ENCODE results near the gene TLCD4. TPM values are rescaled to one million over a fixed set of nuclear protein-coding genes. Genes with fewer than 3 reads are reported as not detected.

TLCD4 gene
- total RNA-seq, 1 experiment from 2014 or later, result 6.0 TPM

DNA sequence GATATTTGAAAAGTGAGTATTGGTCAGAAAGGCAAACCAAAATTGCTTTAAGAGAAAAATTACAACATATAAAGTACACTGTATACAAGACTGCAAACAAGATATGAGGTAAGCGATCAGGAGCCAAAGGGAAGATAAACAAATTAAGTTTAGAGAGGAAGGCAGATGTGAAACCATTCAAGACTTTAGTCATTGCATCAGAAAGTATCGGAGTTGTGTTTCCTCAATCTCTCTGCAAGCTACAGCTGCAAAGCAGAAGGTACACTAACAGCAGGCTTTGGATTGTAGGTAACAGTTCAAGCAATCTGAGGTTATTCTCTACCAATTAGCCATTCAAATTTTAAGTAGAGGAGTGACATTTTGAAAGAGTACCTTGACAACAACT lies 21.3 kb upstream of the TLCD4 start:
- DNase-seq (ENCODE audit: low spot score), result peak; percentile 71

DNA sequence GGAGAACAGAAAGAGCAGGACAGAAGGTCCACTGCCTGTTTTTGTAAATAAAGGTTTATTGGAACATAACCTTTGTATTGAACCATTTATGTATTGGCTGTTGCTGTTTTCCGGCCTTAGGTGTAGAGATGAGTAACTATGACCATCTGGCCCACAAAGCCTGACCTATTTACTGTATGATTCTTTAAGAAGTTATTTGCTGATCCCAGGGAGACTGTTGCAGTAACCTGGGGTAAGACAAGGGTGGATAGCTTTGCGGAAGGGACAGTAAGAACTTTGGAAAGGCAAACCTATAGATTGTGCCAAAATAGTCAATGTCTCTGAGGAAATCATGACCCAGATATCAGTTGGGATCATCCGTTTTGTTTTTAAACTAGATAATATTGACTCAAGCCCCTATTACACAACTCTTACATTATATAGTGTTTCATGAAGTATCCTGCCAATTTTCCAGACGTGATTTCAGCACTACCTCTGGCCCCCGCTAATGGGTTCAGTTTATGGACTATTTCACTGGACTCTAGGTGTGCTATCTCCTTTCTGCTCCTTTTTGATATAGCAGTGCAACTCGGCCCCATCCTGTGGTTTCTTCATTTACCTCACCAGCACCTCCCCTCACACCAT lies 20.8 kb upstream of the TLCD4 start:
- DNase-seq (ENCODE audit: low spot score), result no peak

DNA sequence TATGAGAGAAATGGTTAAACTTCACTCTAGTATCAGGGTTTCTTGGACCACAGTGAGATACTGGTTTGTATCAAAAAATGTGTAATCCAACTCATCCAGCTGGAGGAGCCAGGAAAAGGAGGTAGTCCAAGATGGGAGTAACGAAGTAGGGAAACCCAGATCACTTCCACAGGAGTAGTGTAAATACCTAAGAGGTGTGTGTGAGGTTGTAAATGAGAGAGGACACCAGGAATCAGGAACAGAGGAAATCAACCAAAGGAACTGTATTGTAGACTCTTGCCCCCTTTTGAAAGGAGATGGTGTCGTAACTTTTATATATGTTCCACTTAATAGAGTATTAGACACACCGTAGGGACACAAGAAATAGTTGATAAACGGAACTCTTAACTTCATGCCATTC lies 19.7 kb upstream of the TLCD4 start:
- no peak for DNase-seq (ENCODE audit: low spot score)

DNA sequence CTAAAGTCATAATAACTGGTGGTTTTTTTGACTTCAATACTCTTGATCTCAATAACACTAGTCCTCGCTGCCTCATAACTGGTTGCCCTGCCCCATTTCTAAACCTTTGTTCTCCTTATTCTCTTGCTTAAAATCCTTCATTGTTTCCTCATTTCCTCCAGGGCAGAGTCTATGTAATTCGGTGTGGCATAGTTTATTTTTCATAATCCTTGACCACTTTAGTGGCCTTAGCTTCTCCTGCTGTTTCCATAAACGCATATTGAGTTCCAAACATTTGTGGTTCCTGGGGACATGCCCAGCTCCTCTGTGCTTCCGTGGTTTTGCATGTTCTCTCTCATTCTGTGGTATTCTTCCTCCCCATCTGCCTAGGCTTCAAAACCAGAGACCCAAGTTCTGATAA lies 19.0 kb upstream of the TLCD4 start:
- peak; percentile 80 for DNase-seq (ENCODE audit: low spot score)

DNA sequence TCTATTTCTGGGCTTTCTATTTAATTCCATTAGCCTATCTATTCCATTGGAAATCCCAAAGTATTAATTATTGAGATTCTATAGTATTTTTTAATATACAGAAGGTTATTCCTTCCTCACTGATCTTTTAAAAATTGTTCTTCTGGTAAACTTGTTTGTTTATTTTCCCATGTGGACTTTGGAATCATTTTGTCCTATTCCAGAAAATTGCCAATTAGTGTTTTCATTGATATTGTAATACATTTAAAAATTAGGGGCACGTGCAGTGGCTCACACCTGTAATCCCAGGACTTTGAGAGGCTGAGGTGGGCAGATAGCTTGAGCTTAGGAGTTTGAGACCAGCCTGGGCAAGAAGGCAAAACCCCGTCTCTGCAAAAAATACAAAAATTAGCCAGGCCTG lies 8.4 kb upstream of the TLCD4 start:
- no peak for DNase-seq (ENCODE audit: low spot score)

DNA sequence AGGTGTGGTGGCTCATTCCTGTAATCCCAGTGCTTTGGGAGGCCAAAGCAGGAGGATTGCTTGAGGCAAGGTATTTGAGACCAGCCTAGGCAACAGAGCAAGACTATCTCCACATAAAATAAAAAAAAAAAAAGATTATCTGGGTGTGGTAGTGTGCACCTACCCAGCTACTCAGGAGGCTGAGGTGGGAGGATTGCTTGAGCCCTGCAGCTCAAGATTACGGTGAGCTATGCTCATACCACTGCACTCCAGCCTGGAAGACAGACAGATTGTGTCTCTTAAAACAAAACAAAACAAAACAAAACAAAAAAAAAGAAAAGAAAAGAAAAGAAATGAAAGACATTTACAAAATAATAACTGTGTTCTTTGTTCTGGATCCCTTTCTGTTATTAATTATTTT lies 6.1 kb upstream of the TLCD4 start:
- no peak for DNase-seq (ENCODE audit: low spot score)

DNA sequence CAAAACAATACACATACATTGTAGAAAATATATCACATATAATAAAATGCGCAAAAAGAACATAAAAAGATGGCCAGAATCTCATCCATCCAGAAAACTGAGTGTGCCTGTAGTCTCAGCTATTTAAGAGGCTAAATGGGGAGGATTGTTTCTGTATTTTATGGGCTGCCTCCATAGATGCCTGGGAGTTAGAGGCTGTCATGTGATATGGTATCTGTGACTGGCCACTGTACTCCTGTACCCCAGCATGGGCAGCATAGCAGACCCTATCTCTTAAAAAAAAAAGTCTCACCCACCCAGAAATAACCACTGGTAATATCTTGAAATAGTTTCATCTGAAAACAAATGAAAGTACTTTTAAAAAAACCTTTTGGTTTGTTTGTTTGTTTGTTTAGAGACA lies 3.5 kb upstream of the TLCD4 start:
- no peak for DNase-seq (ENCODE audit: low spot score)

DNA sequence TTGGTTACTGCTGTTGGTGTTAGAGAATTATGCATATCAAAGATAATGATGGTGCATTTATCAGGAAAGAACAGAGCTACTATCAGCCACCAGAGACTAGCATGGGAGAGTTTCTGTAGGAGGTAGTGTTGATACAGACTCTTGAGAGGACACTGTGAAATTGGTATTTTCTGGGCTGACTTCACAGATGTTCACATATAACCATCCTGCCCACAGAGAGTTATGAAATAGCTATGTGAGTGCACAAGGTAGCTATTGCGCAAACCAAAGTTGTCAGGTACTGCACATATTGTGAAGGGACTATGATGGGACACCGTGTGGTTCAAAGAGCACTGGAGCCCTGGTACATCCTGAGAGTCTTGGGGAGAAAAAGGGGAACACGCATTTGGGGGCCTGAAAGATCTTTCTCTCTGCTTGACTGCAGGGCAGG lies 1.4 kb upstream of the TLCD4 start:
- no peak for DNase-seq (ENCODE audit: low spot score)

DNA sequence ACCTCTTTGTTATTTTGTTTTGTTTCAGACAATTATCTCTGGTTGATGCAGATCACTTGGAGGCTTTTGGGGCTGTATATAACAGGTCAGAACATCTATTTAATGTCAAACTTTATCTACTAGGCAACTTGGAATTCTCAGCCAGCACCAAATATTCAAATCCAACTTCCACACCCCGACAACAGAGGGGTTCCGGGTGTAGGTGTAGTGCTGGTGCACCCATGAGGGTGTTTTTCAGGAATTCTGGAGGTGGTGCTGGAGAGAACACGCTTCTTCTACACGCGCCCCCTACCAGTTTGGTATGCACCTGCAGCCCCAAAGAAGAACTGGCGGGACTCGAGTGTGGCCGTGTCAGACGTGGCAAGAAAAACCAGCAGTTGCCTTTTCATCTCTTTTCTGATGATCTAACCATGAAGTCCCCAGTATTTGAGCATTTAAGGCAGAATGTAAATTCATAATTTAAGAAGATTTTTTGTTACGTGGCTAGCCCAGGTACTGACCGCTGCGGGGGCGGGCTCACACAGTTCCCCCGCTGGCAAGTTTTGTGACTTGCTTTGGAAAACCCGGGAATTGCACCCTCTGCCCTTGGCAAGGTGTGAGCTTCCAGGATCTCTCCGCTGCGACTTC lies 462 bp upstream of the TLCD4 start:
- peak; percentile 54 for DNase-seq (ENCODE audit: low spot score)

DNA sequence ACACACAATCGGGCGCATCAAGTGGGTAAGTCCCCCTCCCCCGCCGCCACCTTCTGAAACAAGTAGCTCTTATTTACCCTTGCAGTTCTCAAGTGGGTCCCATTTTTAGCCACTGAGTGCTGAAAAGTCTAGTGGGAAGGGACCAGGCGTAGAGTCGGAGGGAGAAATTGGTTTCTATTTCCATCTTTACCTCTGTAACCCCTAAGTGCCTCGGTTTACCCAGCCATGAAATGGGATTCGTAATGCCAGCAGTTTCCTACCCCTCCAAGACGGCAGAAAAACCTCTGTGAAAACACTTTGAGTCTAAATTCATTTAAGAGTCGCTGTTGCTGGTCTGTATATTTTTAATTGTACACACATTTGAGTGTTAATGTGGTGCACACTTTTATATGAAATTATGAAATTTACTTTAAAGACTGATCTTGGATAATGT lies 928 bp downstream of the TLCD4 start:
- no peak for DNase-seq (ENCODE audit: low spot score)

DNA sequence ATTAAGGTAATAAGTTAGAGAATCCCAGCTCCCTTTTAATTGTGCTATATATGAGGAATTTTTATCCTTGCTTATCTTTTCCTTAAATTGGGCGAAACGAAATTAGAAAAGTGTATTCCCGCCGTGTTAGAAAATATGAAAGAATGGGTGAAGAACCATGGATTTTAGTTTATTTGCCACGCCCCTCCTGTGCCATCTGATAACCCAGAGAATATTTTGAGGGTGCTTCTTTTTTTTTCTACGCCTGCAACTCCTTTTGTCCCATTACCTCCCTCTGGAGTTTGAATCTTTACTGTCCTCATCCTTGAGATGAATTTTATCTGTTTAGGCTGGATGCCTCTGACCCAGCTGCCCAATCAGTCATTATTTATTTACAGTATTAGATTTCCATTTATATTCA lies 1.6 kb downstream of the TLCD4 start:
- no peak for DNase-seq (ENCODE audit: low spot score)

DNA sequence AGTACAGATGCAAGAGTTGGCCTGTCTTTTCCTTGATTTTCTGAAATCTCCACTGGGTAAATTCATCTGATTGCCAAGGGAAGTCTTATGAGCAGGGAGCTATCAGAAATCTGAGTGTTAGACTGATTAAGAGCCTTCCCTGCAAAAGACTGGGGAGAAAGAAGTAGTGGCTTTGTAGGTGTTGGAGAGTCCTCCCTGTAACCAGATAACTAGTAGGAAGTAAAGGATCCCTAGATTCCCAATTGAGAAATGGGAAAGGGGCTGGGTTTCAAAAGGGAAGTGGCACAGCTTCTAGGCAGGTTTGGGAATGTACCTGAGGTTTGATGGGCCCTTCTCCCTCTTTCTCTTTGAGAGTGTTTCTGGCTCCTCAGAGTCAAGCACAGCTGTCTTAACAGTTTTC lies 2.1 kb downstream of the TLCD4 start:
- DNase-seq (ENCODE audit: low spot score), result no peak

DNA sequence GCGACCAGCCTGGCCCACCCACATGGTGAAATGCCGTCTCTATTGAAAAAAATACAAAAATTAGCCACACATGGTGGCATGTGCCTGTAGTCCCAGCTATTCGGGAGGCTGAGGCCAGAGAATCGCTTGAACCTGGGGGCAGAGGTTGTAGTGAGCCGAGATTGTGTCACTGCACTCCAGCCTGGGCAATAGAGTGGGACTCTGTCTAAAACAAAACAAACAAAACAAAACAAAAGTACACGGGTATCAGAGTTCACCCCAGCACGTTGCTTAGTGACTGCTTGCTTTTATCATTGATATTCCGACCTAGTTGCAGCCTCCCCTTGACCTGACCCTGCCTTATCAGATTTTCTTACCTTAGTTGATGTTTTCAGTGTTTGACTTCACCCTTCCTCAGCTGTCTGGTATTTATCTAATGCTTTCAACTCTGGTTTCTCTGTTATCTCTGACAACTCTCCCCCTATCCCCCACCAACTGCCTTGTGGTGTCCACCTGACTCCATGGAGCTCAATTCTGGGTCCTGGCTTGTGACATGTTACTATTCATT lies 5.1 kb downstream of the TLCD4 start:
- no peak for DNase-seq (ENCODE audit: low spot score)

DNA sequence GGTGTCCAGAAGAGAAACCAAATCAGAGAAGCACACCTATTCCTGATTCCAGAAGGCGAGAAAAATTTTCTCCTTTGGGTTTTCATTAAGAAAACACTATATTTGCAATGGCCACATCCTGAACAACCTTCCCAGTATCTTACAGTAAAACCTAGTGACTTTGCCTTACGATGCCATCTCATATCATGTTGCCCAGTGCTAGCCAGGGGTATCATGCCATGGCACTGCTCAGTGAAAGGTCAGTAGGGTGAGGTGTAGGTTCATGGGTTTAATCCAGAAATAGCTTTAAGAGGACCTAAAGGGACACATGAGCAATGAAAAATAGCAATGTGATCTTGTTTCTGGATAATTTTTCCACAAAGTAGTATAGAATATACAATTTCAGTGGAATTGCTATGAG lies 7.2 kb downstream of the TLCD4 start:
- DNase-seq (ENCODE audit: low spot score), result no peak

DNA sequence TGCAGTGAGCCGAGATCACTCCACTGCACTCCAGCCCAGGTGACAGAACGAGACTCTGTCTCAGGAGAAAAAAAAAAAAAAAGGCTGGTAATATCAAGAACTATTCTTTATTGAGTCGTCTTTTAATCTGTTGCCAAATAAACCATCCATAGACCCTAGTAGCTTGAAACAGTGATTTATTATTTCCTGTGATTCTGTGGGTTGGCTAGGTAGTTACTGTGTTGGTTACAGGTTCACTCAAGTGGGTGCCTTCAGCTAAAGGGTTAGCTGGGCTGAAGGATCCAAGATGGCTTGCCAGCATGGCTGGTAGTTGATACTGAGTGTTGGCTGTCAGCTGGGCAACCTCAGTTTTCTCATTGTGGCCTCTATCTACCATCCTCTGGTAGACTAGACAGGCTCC lies 9.2 kb downstream of the TLCD4 start:
- no peak for DNase-seq (ENCODE audit: low spot score)

DNA sequence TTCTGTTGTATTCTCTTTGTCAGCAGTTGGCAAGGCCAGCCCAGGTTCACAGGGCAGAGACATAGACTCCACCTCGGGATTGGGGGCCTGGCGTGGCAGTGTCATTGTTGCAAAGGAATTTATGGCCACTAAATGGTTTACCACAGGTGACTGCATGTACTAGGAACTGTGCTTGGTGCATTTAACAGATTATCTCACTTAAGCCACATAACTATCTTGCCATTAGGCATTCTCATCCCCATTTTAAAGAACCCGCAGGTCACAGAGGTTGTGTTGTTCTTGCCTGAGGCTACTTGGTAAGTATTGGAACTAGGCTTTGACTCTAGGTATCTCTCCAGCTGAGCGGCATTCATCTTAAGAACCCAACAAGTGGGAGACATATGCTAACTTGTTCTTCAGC lies 9.7 kb downstream of the TLCD4 start:
- no peak for DNase-seq (ENCODE audit: low spot score)

DNA sequence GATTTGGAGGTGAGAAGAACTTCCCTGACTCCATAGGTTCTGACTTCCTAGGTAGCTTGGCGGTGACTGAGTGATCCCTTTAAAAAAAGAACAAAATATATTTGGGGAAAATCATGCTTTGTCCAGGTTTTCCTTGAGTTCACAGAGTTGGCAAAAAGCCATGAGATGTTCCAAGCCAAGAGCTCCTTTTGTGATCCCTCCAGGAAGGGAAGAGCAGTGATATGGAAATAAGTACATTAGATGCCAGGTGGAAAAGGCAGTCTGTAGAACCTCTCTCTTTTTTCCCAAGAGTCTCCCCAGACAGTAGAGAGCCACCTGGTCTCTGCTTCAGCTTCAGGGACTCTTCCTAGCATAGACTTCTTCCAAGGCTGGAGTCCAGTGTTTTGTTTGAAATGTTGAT lies 10.2 kb downstream of the TLCD4 start:
- no peak for DNase-seq (ENCODE audit: low spot score)

DNA sequence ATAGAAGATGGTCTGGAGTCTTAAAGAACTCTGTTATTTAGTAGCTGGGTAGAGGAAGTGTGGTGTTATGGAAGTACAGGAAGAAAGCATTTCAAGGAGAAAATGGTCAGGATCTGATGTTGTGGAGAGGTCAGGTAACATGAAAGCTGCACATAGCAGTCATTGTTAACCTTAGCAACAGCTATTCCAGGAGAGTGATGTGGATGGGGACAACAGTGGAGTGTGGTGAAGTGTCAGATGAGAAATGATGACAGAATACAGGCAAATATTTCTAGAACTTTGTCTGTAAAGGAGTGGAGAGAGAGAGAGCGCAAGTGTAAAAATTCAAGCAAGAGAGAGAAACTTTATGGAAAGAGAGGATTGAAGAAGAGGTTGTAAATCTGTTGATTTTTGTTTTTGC lies 15.6 kb downstream of the TLCD4 start:
- DNase-seq (ENCODE audit: low spot score), result no peak

DNA sequence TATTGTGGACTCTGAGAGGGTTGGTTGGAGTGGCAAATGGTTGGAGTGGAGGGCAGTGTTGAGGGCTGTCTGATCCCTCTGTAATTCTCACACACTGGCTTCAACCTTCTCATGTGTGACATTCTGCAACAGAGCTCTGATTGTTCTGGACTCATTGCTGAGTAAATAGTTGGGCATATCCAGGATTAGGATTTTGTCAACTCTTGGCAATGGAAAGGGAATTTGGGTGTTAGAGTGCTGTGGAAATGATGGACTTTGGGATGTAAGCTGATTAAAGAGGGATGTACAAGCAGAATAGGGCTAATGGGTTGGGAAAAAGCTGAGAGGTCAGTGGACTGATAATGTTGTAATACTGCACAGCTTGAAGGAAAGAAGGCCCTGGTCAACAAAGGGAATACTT lies 16.5 kb downstream of the TLCD4 start:
- DNase-seq (ENCODE audit: low spot score), result no peak

DNA sequence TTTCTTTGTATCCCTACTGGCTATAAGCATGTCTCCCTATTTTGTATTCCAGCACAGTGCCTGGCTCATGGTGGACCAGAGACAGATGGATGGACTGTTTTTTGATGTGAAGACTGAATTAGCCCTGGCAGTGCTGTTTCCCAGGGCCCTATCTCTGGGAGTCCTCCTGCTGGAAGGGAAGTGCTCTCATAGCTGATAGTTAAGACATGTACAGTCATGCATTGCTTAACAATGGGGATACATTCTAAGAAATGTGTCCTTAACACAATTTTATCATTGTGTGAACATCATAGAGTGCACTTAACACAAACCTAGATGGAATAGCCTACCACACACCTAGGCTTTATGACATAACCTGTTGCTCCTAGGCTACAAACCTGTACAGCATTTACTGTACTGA lies 21.1 kb downstream of the TLCD4 start:
- no peak for DNase-seq (ENCODE audit: low spot score)

DNA sequence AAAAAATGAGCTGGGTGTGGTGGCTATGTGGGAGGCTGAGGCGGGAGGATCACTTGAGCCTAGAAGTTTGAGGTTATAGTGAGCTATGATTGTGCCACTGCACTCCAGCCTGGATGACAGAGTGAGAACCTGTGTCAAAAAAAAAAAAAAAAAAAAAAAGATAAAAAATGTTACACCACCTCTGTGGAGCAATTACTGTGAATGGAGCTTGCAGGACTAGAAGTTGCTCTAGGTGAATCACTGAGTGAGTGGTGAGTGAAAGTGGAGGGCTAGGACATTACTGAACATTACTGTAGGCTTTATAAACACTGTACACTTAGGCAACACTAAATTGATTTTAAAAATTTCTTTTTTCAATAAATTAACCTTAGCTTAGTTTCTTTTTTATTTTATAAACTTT lies 21.9 kb downstream of the TLCD4 start:
- no peak for DNase-seq (ENCODE audit: low spot score)

DNA sequence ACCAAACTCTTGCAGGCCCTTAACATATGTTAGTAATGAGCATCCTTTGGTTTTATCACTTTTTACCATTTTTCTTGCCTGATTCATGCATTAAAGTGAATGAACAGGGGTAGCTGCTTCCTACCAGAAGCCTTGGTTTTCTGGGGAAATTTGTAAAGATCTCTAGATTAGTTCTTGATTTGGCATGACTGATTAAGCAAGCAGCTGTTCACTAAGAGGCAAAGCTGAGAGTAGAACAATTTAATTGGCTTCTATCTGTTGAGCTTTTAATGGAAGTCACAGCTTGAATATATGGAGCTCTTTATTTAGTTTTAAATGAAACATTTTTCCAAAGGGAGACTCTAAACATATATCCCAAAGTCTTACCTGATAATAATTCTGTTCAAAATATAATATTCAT lies 23.6 kb downstream of the TLCD4 start:
- no peak for DNase-seq (ENCODE audit: low spot score)

DNA sequence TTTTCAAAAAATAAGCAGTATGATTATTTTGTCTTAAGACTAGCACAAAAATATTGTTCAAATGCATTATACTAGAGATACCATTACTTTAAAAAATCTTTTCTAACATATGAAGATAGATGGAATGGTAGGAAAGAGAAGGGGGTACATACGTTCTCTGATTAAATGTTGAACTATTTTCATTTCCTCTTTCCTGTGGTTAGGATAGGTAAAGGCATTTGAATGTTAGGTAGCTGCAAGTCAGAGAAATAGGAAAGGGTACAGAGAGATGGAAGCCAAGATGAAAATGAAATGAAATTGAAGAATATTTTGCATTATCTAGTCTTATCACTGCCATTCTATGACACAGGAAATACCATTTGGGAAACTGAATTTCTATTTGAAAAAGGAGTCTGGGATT lies 28.3 kb downstream of the TLCD4 start:
- DNase-seq (ENCODE audit: low spot score), result no peak

DNA sequence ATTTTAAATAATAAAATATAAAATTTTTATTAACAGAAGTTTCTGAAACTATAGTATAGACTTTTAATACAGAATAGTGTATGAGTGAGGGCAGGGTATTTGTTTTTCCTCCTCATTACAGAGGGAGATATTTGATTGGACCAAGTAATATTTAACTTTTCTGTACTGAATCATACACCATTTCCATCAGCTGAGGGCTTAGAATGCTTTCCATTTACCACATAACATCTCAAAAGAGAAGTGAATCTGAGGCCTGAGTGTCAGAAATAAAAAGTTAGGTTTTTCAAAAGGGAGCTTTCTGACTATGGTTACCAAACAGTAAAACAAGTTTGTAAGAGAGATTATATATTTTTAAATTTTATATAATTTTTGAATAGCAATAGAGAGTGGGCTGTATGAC lies 29.5 kb downstream of the TLCD4 start:
- DNase-seq (ENCODE audit: low spot score), result no peak

Measured in H4 (cell line).